HG02943 (cell line): Measurements from ENCODE around the gene MARCHF11.

Experiments used
- ATAC-seq: cut with Tn5 transposase; IDR thresholded peaks from one replicate; pipeline ENCODE4 v1.9.1; 2021; ENCODE audit warnings: mild to moderate bottlenecking, low read depth, moderate library complexity; ENCODE audit not compliant: unreplicated experiment

Gene MARCHF11

DNA sequence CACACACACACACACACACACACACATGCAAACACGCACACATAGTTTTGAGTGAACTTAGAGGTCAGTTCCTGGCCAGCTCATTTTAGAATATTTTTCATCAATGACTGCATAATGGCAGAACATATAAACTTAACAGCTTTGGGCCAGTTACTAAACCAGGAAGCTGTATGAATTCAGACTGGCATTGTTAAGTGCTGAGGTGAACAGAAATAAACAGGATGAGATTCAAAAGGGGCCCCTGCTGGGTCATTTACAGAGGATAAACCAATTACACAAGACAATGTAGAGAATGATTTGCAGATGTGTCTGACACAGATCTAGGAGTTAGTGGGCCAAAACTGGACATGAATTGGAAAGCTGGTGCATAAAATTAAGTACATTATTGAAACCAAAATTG is 44.6 kb downstream of the MARCHF11 start:
- no peak for ATAC-seq

DNA sequence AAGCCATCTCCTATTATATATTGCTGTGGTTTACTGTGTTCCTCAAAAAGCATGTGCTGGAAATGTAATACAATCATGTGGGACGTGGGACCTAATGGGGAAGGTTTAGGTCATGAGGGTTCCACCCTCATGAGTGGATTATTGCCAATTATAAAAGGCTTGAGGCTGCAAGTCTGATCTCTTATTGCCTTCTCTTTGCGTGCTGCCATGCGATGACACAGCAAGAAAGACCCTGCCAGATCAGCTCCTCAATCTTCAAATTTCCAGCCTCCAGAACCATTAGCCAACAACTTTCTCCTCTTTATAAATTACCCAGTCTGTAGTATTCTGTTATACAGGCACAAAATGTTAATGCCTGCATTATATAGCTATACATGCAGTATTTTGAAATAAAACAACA is 45.4 kb downstream of the MARCHF11 start:
- ATAC-seq, result no peak

DNA sequence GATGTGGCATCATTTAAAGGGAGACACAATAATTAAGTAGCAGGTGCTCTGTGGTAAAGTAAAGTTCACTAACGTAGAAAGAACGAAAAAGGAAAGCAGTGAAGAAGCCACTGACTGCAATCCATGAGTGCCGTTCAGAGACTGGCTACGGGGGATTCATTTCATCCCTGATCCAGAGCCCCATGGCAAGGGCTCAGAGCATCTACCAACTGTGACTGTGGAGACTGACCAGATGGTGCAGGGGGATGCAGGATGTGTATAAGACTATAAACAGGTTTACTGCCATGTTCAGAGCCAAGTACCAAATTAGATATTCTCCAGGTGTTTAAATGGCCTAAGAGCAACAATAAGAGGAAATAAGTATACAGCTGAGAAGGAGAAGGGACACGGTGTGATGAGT is 47.7 kb downstream of the MARCHF11 start:
- ATAC-seq, result no peak

DNA sequence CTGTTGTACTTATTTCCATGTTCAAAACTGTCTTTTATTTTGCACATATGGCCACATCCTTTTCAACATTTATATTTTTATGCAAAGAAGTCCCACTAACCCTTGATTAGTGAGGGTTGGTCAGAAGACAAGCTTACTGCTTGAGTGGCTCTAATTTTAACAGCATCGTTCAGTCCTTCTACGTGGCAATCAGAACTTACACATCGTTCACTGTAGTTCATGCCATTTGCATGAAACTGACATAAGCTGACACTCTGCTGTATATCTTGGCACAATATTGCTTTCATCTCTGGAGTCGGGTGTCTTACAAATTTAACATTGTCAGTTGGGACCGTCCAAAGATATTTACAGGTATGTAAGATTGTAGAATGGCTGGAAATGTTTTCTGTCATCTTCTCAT is 50.6 kb downstream of the MARCHF11 start:
- ATAC-seq, result no peak

DNA sequence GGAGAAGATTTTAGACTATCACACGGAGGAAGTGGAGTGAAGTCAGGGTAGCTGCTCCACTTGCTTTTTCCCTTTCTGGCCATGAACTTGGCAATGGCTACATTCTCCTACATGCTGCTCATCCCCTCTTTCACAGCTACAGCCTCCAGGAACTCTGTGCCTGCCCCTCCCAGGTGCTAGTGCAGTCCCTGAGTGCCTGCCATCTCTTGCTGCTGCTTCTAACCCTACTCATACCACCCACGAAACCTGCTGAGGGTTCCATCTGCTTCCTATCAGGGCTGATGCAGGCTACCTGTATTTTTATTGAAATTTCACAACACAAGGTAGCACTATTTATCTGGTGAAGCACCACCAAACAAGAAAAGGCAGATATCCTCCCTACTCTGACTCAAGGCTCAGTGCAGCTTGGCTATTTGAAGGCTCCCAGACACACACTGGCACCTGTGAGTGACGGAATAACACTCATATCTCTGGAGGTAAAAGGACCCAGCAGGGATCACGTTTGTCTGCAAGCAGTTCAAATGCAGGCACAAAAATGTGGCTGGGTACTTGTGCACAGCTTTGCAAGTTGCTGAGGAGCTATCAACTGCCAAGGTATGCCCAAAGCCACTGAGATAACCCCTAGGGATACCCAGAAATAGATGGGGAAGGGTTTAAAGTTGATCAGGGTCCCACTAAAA is 51.6 kb downstream of the MARCHF11 start:
- no peak for ATAC-seq

DNA sequence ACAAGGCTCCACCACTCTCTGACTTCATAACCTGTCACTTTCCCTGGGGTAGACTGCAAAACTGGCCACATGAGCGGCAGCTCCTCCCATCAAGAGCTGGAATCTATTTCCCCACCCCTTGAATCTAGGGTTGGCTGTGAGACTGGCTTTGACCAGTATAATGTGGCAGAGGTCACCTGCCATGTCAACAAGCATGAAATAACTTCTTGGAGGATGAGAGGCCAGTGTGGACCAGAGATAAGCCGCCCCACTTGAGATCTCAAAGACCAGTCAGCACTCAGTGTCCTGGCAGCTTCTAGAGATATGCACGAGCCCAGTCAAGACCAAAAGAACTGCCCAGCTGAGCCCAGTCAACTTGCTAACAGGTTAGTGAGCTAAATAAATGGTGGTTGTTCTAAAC is 59.0 kb downstream of the MARCHF11 start:
- ATAC-seq, result no peak

DNA sequence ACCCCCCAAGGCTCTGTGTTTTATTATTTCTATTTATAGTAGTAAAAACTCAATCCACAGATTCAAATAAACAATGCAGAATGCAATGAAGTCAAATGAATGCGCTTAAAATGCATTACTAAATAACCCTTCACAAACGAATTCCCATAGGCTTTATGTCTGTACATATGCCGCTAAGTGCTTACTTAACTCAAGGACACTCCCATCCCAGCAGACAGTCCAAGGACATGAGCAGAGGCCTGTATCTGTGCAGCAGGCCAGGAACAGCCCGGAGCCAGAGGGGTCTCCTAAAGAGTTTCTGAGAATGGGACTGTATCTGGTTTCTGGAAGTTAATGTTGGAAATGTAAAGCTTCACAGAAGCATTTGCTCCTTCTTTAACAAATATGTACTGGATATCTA is 59.8 kb downstream of the MARCHF11 start:
- ATAC-seq, result no peak

DNA sequence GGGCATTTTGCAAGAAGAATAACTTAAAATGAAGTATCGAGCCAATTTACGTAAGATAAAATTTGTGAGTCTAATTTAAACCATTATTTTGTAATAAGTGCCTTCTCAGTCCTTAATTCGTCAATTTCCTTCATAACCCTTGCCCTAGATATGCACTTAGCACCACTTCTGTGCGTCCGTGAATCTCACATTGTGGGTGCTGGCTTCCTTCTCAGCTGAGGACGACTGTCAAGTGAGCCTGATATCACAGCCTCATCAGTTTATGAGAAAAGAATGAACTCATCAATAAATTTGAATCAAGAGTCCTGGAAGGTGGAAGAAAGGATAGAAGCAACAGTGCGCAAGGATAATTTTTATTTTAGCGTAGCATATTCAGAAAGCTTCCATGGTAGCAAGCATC is 64.5 kb downstream of the MARCHF11 start:
- no peak for ATAC-seq

DNA sequence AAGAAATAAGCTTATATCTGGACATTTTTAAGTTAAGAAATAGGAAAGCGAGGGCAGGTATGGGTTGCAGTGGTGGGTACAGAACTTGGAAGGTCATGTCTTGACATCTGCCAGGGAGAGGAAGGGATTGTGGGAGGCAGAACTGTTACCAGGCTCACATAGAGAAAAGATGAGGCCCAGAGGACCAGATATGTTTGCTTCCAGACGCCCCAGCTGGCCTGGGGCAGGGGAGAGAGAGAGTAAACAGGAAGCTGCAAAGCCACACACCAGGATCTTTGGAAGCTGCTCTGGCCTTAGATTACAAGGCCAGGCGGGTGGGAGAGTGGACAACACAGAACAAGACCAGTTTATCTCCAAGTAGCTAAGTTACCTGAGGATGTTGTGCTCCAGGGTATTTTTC is 71.2 kb downstream of the MARCHF11 start:
- no peak for ATAC-seq

DNA sequence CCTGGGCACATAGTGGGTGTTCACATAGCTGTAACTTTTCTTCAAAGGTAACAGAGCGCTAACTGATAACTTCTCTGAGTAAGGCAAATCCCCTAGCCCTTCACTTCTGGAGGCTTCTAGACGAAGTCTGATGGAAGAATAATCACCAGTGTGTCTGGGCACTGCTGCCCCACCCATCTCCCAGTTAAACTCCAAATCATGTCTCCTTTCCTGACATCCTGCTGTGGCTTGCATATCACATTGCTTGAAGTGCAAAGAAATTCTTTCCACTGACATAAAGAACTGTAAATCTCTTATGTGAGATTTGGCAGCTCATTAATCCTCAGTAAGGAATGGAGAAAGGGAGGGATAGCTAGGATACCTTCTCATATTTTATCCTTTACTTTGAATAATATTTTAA is 74.6 kb downstream of the MARCHF11 start:
- ATAC-seq, result no peak

DNA sequence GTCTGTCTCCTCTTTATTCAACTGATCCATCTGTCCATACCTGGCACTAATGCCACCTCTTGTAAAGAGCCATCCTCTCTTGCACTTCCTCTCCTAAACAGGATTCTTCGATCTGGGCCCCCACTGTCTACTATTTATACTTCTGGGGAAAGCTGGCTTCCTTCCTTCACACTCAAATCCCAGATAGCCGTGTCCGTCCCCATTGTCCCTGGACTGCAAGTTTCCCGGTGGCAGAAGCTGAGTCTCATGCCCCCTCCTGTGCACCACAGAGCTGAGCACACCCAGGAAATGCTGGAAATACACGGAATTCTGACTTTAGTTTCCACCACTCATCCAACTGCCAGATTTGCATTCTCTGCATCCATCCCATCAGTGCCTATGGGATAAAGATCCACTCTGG is 84.0 kb downstream of the MARCHF11 start:
- no peak for ATAC-seq

DNA sequence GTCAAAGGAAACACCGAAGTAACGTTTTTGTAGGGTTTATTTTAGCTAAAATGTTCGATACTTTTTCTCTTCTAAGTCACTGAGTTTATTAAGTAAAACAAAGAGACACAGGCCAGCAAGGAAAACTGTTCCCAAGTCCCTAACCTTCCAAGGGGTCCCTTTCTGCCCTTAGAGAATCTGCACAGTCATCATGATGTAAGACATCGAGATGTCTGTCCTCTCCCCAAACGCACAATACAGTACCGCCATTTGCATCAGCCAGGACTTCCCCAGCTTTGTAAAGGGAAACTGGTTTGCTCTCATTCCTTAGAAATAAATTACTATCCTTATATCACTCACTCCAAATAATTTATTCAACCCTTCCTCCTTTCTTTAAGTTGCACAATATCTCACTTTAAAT is 89.3 kb downstream of the MARCHF11 start:
- no peak for ATAC-seq

DNA sequence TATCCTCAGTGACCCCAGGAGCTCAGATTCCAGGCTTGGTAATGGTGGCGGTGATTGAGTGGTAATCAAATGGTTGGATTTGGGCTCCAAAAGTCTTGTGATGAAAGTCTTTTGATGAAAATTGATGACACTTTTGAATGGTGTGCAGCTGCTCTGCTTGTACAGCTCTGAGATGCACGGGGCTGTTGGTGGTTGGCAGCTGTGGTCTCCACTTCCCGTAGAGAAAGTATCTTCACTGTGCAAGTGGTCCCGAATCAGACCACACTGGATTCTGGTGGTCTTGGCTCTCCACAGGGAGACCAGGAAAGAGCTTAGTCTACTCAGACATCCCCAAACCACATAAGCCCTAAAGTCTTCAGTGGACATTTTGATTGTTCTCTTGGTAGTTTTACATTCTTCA is 96.6 kb downstream of the MARCHF11 start:
- ATAC-seq, result no peak

DNA sequence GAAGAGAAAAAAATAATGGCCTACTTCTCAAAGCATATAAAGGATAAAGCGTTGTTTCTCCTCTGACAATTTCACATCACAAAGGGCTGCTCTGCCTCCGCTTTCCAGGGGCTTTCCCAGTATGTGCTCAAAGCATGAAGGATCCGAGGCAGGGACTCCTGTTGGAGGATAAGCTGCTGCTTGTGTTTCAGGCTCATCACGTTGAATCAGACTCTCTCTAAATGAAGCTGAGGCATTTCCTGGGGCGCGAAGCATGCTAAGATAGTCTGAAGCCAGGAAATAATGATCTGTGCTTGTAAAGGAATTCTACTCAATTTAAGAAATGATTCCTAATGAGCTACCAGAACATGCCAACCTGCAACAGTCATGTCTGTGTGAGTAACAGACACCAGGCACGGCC is 97.5 kb downstream of the MARCHF11 start:
- no peak for ATAC-seq

DNA sequence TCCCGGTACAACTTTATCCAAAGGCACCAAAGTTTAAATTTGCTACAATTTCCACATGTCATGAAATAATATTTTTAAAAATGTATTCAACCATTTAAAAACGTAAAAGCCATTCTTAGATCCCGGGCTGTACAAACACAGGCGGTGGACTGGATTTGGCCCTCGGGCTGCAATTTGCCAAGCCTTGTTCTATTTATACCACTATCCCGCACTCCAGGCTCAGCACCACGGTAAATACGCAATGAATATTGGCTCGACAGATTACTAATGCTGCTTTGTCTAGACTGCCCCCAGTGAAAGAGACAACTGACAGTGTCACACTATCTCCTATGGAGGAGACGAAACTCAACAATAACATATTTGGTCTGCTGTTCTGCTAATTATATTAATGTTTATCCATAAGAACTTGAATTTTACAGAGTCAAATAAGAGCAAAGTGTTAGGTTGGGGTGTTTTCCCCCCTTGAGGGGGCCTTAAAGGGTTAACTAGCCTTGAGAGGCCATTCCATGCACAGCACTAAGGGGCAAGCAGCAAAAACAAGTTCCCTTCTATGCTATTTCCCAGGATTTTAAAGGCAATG is 98.1 kb downstream of the MARCHF11 start:
- no peak for ATAC-seq

DNA sequence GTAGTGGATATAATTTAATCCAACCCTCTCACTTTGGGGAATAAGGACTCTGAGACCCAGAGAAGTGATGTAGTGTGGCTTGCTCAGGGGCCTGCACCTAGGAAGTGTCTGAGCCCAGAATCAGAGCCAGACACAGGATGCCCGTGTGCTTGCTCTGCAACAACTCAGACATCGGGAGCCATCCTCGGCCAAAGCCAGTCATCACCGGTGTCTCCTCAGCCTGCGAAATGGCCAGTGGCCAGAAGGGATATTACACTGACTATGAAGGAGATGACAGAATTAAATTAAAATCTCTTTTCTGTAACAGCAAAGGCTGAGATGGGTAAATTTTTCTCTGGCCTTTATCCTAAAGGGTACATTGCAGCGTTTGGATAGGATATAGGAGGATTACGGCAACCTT is 102.9 kb downstream of the MARCHF11 start:
- no peak for ATAC-seq

DNA sequence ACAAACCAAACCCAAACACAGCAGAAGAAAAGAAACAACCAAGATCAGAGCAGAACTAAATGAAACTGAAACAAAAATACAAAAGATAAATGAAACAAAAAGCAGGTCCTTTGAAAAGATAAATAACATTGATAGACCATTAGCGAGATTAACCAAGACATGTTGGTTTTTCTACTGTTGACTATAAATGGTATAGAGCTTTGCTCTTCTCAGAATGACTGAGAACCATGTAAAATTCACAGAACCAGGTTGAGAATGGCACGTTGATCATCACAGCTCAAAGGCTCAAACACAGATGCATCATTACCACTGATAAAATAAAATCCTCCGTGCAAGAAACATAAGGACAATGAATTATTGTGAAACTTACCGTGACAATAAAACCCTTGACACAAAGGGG is 105.2 kb downstream of the MARCHF11 start:
- no peak for ATAC-seq

DNA sequence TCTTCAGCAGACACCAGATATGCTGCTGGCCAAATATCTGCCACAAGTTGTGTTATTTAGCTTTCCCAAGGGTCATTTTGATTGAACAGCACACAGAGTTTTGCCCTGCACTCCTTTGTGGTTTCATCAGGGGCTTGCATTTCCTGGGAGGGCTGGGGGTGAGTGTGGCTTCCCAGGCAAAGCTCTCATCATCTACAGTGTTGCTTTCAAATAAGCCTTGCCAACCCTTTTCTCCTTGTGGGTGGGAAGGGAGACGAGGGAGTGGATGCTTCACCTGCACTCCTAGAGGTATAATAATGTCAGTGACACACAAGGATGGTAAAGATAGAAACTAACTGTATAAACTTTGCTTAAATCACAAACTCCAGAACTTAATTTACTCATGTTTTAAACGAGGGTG is 107.0 kb downstream of the MARCHF11 start:
- no peak for ATAC-seq

DNA sequence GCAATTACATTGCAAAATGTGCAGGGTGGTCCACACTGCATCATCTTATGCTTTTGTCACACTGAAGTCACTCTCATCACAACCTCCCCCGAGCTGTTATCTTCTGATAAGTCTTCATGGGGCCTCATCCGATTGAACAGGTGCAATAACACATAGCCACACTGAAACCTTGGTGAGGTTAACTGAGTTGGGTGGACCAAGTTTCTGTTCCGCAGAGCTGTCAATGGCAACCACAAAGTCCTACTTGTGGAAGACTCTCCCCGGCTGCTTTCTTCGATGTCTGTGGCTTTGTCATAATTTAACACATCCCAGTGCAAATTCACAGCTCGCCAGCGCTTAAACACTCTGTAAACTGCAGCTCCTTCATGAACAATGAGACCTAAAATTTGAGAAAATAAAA is 112.2 kb downstream of the MARCHF11 start:
- ATAC-seq, result no peak

DNA sequence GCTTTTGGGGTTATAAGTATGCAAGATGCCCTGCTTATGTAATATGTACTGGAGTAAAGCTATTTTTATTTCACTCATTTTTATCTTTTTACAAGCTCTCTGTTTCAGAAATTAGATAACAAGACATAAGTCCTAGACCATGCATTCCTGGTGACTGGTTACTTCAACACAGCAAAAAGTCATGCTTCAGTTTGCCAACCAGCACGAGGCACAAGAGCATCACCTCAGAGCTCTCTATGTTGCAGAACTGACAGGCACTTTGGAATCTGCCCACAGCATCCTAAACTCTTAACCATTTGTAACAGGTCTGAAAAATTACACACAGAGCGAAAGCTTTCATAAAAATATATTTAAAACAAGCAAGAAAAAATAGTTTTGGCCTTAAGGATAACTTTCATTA is 112.8 kb downstream of the MARCHF11 start:
- no peak for ATAC-seq

DNA sequence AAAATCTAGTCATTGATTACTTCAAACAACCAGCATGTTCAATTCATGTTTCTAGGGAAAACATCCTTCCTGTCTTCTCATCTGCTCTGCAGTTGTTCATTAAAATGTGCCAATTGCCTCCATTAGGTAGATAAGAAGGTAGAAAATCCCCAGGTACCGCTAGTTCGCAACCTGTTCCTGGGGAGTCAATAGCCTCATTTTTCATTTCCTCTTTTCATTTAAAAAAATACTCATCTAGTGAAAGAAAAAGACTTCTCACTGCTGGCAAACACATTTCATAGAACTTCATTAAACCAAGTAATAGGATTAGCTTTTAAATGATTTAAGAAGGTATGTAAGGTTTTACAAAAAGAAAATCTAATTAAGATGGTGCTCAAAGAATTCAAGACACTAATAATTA is 113.3 kb downstream of the MARCHF11 start:
- no peak for ATAC-seq

DNA sequence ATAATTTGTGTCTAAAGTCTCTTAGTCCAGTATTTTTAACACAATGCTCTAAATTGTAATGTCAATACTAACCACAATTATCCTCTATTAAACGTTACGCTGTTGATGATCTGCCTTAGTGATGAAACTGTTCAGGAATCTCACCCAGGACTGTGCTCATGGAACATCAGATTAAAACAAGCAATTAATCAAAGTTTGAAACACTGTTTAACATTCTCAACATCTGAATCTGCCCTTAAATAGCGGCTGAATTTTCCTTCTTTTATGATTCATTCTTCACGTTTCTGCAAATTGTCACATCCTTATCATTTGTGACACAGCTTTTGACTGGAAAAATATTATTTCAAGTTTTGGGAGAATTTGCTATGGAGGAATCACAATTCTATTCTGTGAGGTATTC is 113.8 kb downstream of the MARCHF11 start:
- no peak for ATAC-seq
